Lower leg skin (tissue), 4 donors: ENCODE data around the gene TOMM40L. TPM values are rescaled to one million over a fixed set of nuclear protein-coding genes. Genes with fewer than 3 reads are reported as not detected.

Source experiments
- DNase-seq, 2 donors: peaks; one replicate each; pipeline ENCODE4 v3.0.0-alpha.2; 2019; ENCODE audit warnings: low spot score in 2 of 2
- H3K4me3 ChIP-seq: fragments of 200-600 bp; sonication (generic); 2 replicates; pipeline ENCODE4 v1.5.1; 2017; ENCODE audit warnings: mild to moderate bottlenecking, low read depth; ENCODE audit not compliant: poor library complexity, severe bottlenecking
- CTCF ChIP-seq, 3 donors: fragments of 450-650 bp; IDR thresholded peaks; one replicate each; pipeline ENCODE4 v1.5.1; 2016; ENCODE audit warnings: antibody characterized with exemption in 3 of 3, mild to moderate bottlenecking in 3 of 3, moderate library complexity in 2 of 3
- POLR2A ChIP-seq, 2 donors: fragments of 450-650 bp; IDR thresholded peaks; one replicate each; pipeline ENCODE4 v1.6.1; 2016 to 2017; ENCODE audit warnings: antibody characterized with exemption in 2 of 2, mild to moderate bottlenecking in 1 of 2, moderate library complexity in 1 of 2
- WGBS, 2 donors: methylation state at CpG; one replicate each; pipeline ENCODE4 v1.1.5; 2018; 5-methylcytosine and 5-hydroxymethylcytosine counted together
- intact Hi-C: fragments of 100-400 bp; cut with DNase I; formaldehyde crosslinking; loops from one replicate; pipeline ENCODE4 v1.15.0; 2023; ENCODE audit warnings: low total_unique reads
- total RNA-seq, 4 donors: library from RNA; depleted of rRNA; stranded (reverse); fragments of >200 nt; gene quantifications; one replicate each; pipeline ENCODE4 v1.1.0, GENCODE V29; 2016

TOMM40L gene
- total RNA-seq, 4 donors from 2014 or later = 3.8 to 11.9 (median 7.7) TPM

GRCh38 chr1:161261261-161262235 lies 35.7 kb downstream of the TOMM40L start:
- 58% methylated on average over 12 of the region's 12 CpGs for WGBS, 2 donors
- intact Hi-C loops = no loop called here
- DNase-seq = peak in 1 of 2 donors; percentile 31
- no peak overlapping the region for H3K4me3 ChIP-seq
- TF ChIP-seq CTCF (IDR thresholded peaks at IDR 0.05) = no peak
- no peak for TF ChIP-seq POLR2A (IDR thresholded peaks at IDR 0.05)

- 80 to 81% methylated on average over 5 of the region's 5 CpGs for WGBS, 2 donors
- intact Hi-C loops = no loop called here
- TF ChIP-seq POLR2A (IDR thresholded peaks at IDR 0.05) (no peak), CTCF (IDR thresholded peaks at IDR 0.05) (no peak)
Measured at GRCh38 chr1:161265305-161265704, 39.4 kb downstream of the TOMM40L start.

GRCh38 chr1:161266202-161266601 lies 40.3 kb downstream of the TOMM40L start:
- TF ChIP-seq CTCF (IDR thresholded peaks at IDR 0.05) = no peak
- no peak for TF ChIP-seq POLR2A (IDR thresholded peaks at IDR 0.05)
- intact Hi-C loops = no loop called here
- DNase-seq = no peak
- no peak overlapping the region for H3K4me3 ChIP-seq
- 69 to 72% methylated on average over 3 of the region's 3 CpGs for WGBS, 2 donors

More at GRCh38 chr1:161265305-161265704, 39.4 kb downstream of the TOMM40L start:
- H3K4me3 ChIP-seq = no peak overlapping the region
- DNase-seq = peak in 1 of 2 donors; percentile 28

- DNase-seq = no peak
- H3K4me3 ChIP-seq = no peak overlapping the region
- 73 to 80% methylated on average over 2 of the region's 2 CpGs for WGBS, 2 donors
- TF ChIP-seq POLR2A (IDR thresholded peaks at IDR 0.05) (no peak), CTCF (IDR thresholded peaks at IDR 0.05) (no peak)
- intact Hi-C loops = no loop called here
Measured at GRCh38 chr1:161266836-161267235, 41.0 kb downstream of the TOMM40L start.

GRCh38 chr1:161267321-161267720 lies 41.5 kb downstream of the TOMM40L start:
- 62 to 69% methylated on average over 3 of the region's 3 CpGs for WGBS, 2 donors
- TF ChIP-seq POLR2A (IDR thresholded peaks at IDR 0.05) (no peak), CTCF (IDR thresholded peaks at IDR 0.05) (no peak)
- intact Hi-C loops = no loop called here
- H3K4me3 ChIP-seq = no peak overlapping the region
- no peak for DNase-seq
